Heart right ventricle (tissue), 16 donors: ENCODE measurements around the gene SLC8A2. TPM values are rescaled to one million over a fixed set of nuclear protein-coding genes. Genes with fewer than 3 reads are reported as not detected.

Experiments used
- ATAC-seq, 8 donors: fragments of 200-7000 bp; cut with Tn5 transposase; one replicate each; pipeline ENCODE4 v1.9.1; 2020; ENCODE audit warnings: mild to moderate bottlenecking in 8 of 8, moderate library complexity in 8 of 8, moderate number of reproducible peaks in 1 of 8
- DNase-seq, 2 donors: peaks; one replicate each; pipeline ENCODE4 v3.0.0-alpha.2; 2020
- H3K27ac ChIP-seq, 10 donors: fragments of 200-600 bp; sonication (generic) in 2 of 10; one replicate each; pipeline versions ENCODE4 v1.5.0 to v1.8.0; 2020 to 2022; ENCODE audit warnings: mild to moderate bottlenecking in 3 of 10
- H3K27me3 ChIP-seq, 7 donors: fragments of 200-600 bp; one replicate each; pipeline ENCODE4 v1.8.0; 2021 to 2022; ENCODE audit warnings: mild to moderate bottlenecking in 2 of 7
- H3K36me3 ChIP-seq, 9 donors: fragments of 200-600 bp; sonication (generic) in 1 of 9; one replicate each; pipeline versions ENCODE4 v1.5.0 to v1.8.0; 2020 to 2022; ENCODE audit warnings: mild to moderate bottlenecking in 2 of 9
- H3K4me1 ChIP-seq, 9 donors: fragments of 200-600 bp; sonication (generic) in 1 of 9; one replicate each; pipeline versions ENCODE4 v1.5.0 to v1.8.0; 2020 to 2022; ENCODE audit warnings: mild to moderate bottlenecking in 4 of 9
- H3K4me3 ChIP-seq, 10 donors: fragments of 200-600 bp; sonication (generic) in 2 of 10; one replicate each; pipeline versions ENCODE4 v1.5.0 to v1.8.0; 2020 to 2022; ENCODE audit warnings: mild to moderate bottlenecking in 7 of 10, moderate library complexity in 2 of 10
- H3K9me3 ChIP-seq, 11 donors: fragments of 200-600 bp in 10 of 11; sonication (generic) in 2 of 11; one replicate each; pipeline versions ENCODE4 v1.5.0 to v1.8.0; 2013 to 2022; ENCODE audit warnings: mild to moderate bottlenecking in 2 of 11, control low read depth in 1 of 11, moderate library complexity in 1 of 11
- CTCF ChIP-seq, 9 donors: fragments of 200-600 bp; sonication (generic) in 2 of 9; IDR thresholded peaks; one replicate each; pipeline versions ENCODE4 v1.5.0 to v1.8.0; 2021 to 2022; ENCODE audit warnings: antibody characterized with exemption in 9 of 9, mild to moderate bottlenecking in 5 of 9, moderate library complexity in 1 of 9
- WGBS, 2 donors: extraction: QIAGEN DNeasy Blood & Tissue Kit; methylation state at CpG; one replicate each; pipeline ENCODE4 v1.1.7; 2013; ENCODE audit warnings: inconsistent platforms in 1 of 2; 5-methylcytosine and 5-hydroxymethylcytosine counted together
- intact Hi-C, 10 donors: fragments of 100-400 bp; cut with DNase I; formaldehyde crosslinking; loops; one replicate each; pipeline versions ENCODE4 v1.11.1 to v1.14.2; 2022
- polyA plus RNA-seq, 2 donors: library from polyadenylated mRNA; stranded (reverse); fragments of 200-250 nt; gene quantifications; one replicate each; pipeline ENCODE4 v1.2.3, GENCODE V29; 2013
- total RNA-seq, 10 donors: library from RNA; stranded (reverse); fragmentation: NEBNext Ultra II Directional in 3 of 10; extraction: Animal tissue kit (Norgen Biotek cat#: 25700) in 3 of 10; gene quantifications; one replicate each; pipeline versions ENCODE4 v1.2.1 to v1.2.4, GENCODE V29; 2021 to 2023
- donor health status: Arrhythmogenic right ventricular cardiomyopathy.
- donor health status: ischemic (EF 13 %, LVEDD 7.1; RV severe dilation, severe dysfunction).
- donor health status: healthy with polysubstance abuse.
- donor health status: DM: no; HTN: yes; CAD: no.
- donor health status: DM: no; HTN: no; CAD: no.
- donor health status: ischemic (EF 25% LVEDD 6.9; RV normal size, moderate dysfunction).
- donor health status: ischemic (EF 25% LVEDD 5.7; RV mildly dilated, moderate dysfunction).
- donor health status: healthy.
- donor health status: DM: yes; HTN: yes; CAD: no.
- donor health status: Ischemic cardiomyopathy.
- donor health status: ischemic (EF 35%, LVEDD 5.7; RV mildly dilated, moderate dysfunction).
- donor health status: nonischemic (EF 11% LVEDD 7.7; RV severe dilation, severe dysfunction).
- donor health status: DM: yes; HTN: yes; CAD: no.
- donor health status: PGD.
- donor health status: ischemic (EF 29% LVEDD 5.4; RV normal size, mild dysfunction).
- donor health status: nonischemic (EF 23%, LVEDD 6.1; RV moderate dilation, normal function).

The SLC8A2 gene
- total and polyA plus RNA-seq, 12 donors = 0.03 to 0.64 (median 0.15) TPM; not detected in 3

DNA sequence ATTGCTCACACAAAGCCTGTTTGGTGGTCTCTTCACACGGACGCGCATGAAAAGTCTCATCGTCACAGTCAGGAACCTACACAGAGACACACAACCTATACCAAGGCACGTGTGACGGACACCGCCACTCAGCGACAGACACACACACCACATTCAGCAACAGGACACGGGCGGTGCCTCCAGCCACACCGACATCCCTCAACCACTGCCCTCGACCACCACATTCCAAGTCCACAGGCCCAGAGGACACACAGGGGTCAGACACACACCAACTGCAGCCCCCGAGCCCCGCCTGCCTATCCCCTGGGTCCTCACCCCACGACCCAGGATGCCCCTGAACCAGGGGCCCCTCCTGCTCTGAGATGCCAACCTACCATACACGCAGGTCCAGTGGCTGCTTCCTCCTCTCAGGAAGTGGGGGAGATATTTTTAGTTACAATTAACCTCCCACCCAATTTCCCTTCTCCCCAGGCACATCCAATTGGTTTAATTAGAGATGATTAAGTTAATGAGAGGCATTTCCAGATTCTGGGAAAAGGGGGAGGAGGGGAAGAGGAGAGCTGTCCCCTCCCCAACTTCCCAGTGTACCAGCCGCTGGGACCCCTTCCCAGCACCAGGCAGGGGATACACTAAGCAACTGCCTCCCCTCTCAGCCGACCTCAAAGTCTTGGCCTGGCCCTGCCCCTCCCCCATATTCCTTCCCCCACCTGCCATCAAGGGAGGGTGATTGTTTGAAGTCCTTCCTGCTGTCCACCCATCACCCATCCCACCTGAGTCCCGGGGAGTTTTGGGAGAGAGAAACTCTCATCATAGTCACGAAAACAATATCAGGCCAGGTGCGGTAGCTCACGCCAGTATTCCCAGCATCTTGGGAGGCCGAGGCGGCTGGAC is 72.7 kb downstream of the SLC8A2 start:
- TF ChIP-seq CTCF (IDR thresholded peaks at IDR 0.05) = no peak
- ATAC-seq (no peak), DNase-seq (no peak)
- Histone ChIP-seq H3K27me3 (peaks cover 0 to 22% (median 5%) of the 10 kb centered on the region in 7 donors), H3K27ac (no peak overlapping the region), H3K4me1 (no peaks in the 10 kb centered on the region), H3K9me3 (no peaks in the 10 kb centered on the region), H3K36me3 (no peaks in the 10 kb centered on the region), H3K4me3 (no peak overlapping the region)
- 41 to 42% methylated on average over 24 of the region's 24 CpGs for WGBS, 2 donors
- intact Hi-C loops = no loop called here

- peaks cover 0 to 20% (median 10%) of the 10 kb centered on the region in 7 donors for H3K27me3 ChIP-seq
- H3K9me3 ChIP-seq = no peaks in the 10 kb centered on the region
- ATAC-seq (peak; percentile 62 to 76 (median 68)), DNase-seq (peak; percentile 65 to 78)
- 31 to 32% methylated on average over 15 of the region's 15 CpGs for WGBS, 2 donors
- H3K4me1 ChIP-seq = peaks cover 0 to 27% (median 0%) of the 10 kb centered on the region in 9 donors
- intact Hi-C loops = loop anchor here in 7 of 10 donors (1.0 to 5.0 kb wide), 6 partner anchors 21 to 99 kb away; partner anchors contain the start of gene DHX34 (in 1 of the 7)
- peak; percentile 61 to 93 (median 88) for TF ChIP-seq CTCF (IDR thresholded peaks at IDR 0.05)
- no peak overlapping the region for H3K4me3 ChIP-seq
- no peaks in the 10 kb centered on the region for H3K36me3 ChIP-seq
- no peak overlapping the region for H3K27ac ChIP-seq
Observed at GRCh38 chr19:47391510-47392223, 80.0 kb downstream of the SLC8A2 start.

- Histone ChIP-seq H3K36me3 (no peaks in the 10 kb centered on the region), H3K9me3 (no peaks in the 10 kb centered on the region), H3K27me3 (peaks cover 0 to 20% (median 10%) of the 10 kb centered on the region in 7 donors), H3K27ac (peak overlapping the region in 2 of 10 donors; percentile 44 to 89), H3K4me1 (peaks cover 0 to 27% (median 0%) of the 10 kb centered on the region in 9 donors), H3K4me3 (no peak overlapping the region)
- intact Hi-C loops = loop anchor here in 8 of 10 donors (1.0 to 5.0 kb wide), 7 partner anchors 20 to 99 kb away; partner anchors contain the start of gene DHX34 (in 1 of the 8)
- no peak for TF ChIP-seq CTCF (IDR thresholded peaks at IDR 0.05)
- DNase-seq (no peak), ATAC-seq (peak in 1 of 8 donors; percentile 16)
- WGBS, 2 donors = 73 to 74% methylated on average over 20 of the region's 20 CpGs
Observed at GRCh38 chr19:47390533-47391488, 80.9 kb downstream of the SLC8A2 start.
